B cell (primary cell): Measurements from ENCODE around the gene NASP. TPM values are rescaled to one million over a fixed set of nuclear protein-coding genes. Genes with fewer than 3 reads are reported as not detected.

Source experiments
- ATAC-seq: fragments of 200-7000 bp; cut with Tn5 transposase; one replicate; pipeline ENCODE4 v1.10.0; 2021; ENCODE audit warnings: low read depth, mild to moderate bottlenecking, moderate number of reproducible peaks, moderate library complexity
- CTCF ChIA-PET: fragments of 350-600 bp; sonication (Branson Sonifier 250); formaldehyde crosslinking; loops from one replicate; lab custom pipeline; 2021; ENCODE audit warnings: antibody characterized with exemption, inconsistent platforms; lab: Charles Lee
- POLR2A ChIA-PET: fragments of 350-600 bp; sonication (Branson Sonifier 250); formaldehyde crosslinking; loops from one replicate; lab custom pipeline; 2021; ENCODE audit warnings: antibody characterized with exemption; lab: Charles Lee
- DNase-seq: peaks from one replicate; pipeline ENCODE4 v3.0.0; 2013
- H2AFZ ChIP-seq: 2 replicates; pipeline ENCODE4 v1.6.1; 2012; ENCODE audit warnings: mild to moderate bottlenecking, low read depth, low read length; ENCODE audit not compliant: insufficient read depth, poor library complexity, severe bottlenecking
- H3K27ac ChIP-seq, 2 donors: 1 replicate in 1 of 2; 2 replicates in 1 of 2; pipeline ENCODE4 v1.5.1; 2012 to 2013; ENCODE audit warnings: low read length in 2 of 2, mild to moderate bottlenecking in 2 of 2, moderate library complexity in 1 of 2
- H3K27me3 ChIP-seq, 4 experiments: fragments of 200-600 bp in 1 of 4; sonication (generic) in 1 of 4; replicated peaks in 1 of 4; 1 replicate in 2 of 4; 2 replicates in 2 of 4; pipeline versions ENCODE4 v1.6.1 to v1.7.0; 2013 to 2016; ENCODE audit warnings: low read length in 3 of 4, mild to moderate bottlenecking in 2 of 4, mixed read lengths in 1 of 4, moderate library complexity in 1 of 4; ENCODE audit not compliant: insufficient read depth in 4 of 4, control insufficient read depth in 3 of 4; ENCODE audit errors: control extremely low read depth in 1 of 4
- H3K36me3 ChIP-seq, 2 experiments: replicated peaks in 1 of 2; 1 replicate in 1 of 2; 2 replicates in 1 of 2; pipeline versions ENCODE4 v1.6.1 to v1.7.1; 2013; ENCODE audit warnings: low read length in 1 of 2; ENCODE audit not compliant: insufficient read depth in 2 of 2, control insufficient read depth in 1 of 2; ENCODE audit errors: control extremely low read depth in 1 of 2, extremely low read depth in 1 of 2
- H3K4me1 ChIP-seq, 2 donors: fragments of 200-600 bp in 1 of 2; sonication (generic) in 1 of 2; 1 replicate in 1 of 2; 2 replicates in 1 of 2; pipeline versions ENCODE4 v1.5.1 to v1.6.1; 2013 to 2017; ENCODE audit warnings: low read length in 2 of 2; ENCODE audit not compliant: control insufficient read depth in 2 of 2, insufficient read depth in 2 of 2
- H3K4me2 ChIP-seq: replicated peaks from 2 replicates; pipeline ENCODE3; 2012; ENCODE audit warnings: mild to moderate bottlenecking, low read depth, low read length; ENCODE audit not compliant: poor library complexity, severe bottlenecking
- H3K4me3 ChIP-seq, 5 experiments: fragments of 200-600 bp in 1 of 5; sonication (generic) in 1 of 5; 1 replicate in 3 of 5; 2 replicates in 2 of 5; pipeline versions ENCODE4 v1.5.1 to v1.7.0; 2011 to 2016; ENCODE audit warnings: low read length in 4 of 5, mild to moderate bottlenecking in 4 of 5, low read depth in 2 of 5, control low read depth in 1 of 5, moderate library complexity in 1 of 5; ENCODE audit not compliant: insufficient read depth in 1 of 5; ENCODE audit errors: control extremely low read depth in 1 of 5, extremely low read depth in 1 of 5
- H3K79me2 ChIP-seq: fragments of 200-600 bp; sonication (generic); one replicate; pipeline ENCODE4 v1.6.0; 2016; ENCODE audit warnings: low read length; ENCODE audit not compliant: control insufficient read depth, insufficient read depth
- H3K9ac ChIP-seq: fragments of 200-600 bp; sonication (generic); 2 replicates; pipeline ENCODE4 v1.6.1; 2017; ENCODE audit warnings: mild to moderate bottlenecking, low read length, moderate library complexity
- H3K9me3 ChIP-seq, 3 donors: one replicate each; pipeline versions ENCODE4 v1.6.1 to v1.7.1; 2013; ENCODE audit warnings: low read length in 2 of 3; ENCODE audit not compliant: control insufficient read depth in 2 of 3, insufficient read depth in 1 of 3; ENCODE audit errors: control extremely low read depth in 1 of 3
- H4K20me1 ChIP-seq: 2 replicates; pipeline ENCODE4 v1.6.0; 2012; ENCODE audit warnings: mild to moderate bottlenecking, low read length; ENCODE audit not compliant: insufficient read depth, control insufficient read depth, poor library complexity, severe bottlenecking
- H3K27ac Mint-ChIP-seq: one replicate; pipeline ENCODE4 v1.8.0; 2021; ENCODE audit warnings: mixed read lengths
- H3K27me3 Mint-ChIP-seq: one replicate; pipeline ENCODE4 v1.8.0; 2021; ENCODE audit warnings: mixed read lengths
- H3K4me1 Mint-ChIP-seq: one replicate; pipeline ENCODE4 v1.8.0; 2021; ENCODE audit warnings: mixed read lengths
- H3K4me3 Mint-ChIP-seq: one replicate; pipeline ENCODE4 v1.8.0; 2021; ENCODE audit warnings: mixed read lengths
- H3K9me3 Mint-ChIP-seq: one replicate; pipeline ENCODE4 v1.8.0; 2022; ENCODE audit warnings: mixed read lengths; ENCODE audit not compliant: insufficient read depth
- EZH2 ChIP-seq: IDR thresholded peaks from 2 replicates; pipeline ENCODE4 v1.6.1; 2012; ENCODE audit warnings: borderline replicate concordance, low read depth, mild to moderate bottlenecking, moderate library complexity, low read length; ENCODE audit not compliant: insufficient read depth, poor library complexity, severe bottlenecking
- WGBS: methylation state at CpG from one replicate; pipeline ENCODE4 v1.1.5; 2013; ENCODE audit warnings: missing lambda C conversion rate; ENCODE audit not compliant: insufficient coverage; 5-methylcytosine and 5-hydroxymethylcytosine counted together
- intact Hi-C: fragments of 100-400 bp; cut with micrococcal nuclease; formaldehyde crosslinking; loops from one replicate; pipeline ENCODE4 v1.10.0; 2022
- polyA plus RNA-seq: library from polyadenylated mRNA; depleted of rRNA; stranded (reverse); fragments of >200 nt; gene quantifications from 2 replicates; pipeline ENCODE4 v1.2.3, GENCODE V29; 2012
- total RNA-seq, 2 donors: library from RNA; stranded (reverse); fragments of 120-200 nt in 1 of 2; gene quantifications; 1 replicate in 1 of 2; 2 replicates in 1 of 2; pipeline versions ENCODE4 v1.2.3 to v1.2.4, GENCODE V29; 2013 to 2022
- TF ChIP-seq, protein P1 (sequence below): fragments of 200-600 bp; IDR thresholded peaks from one replicate; pipeline ENCODE4 v1.8.0; 2022; ENCODE audit warnings: antibody characterized with exemption, mild to moderate bottlenecking

NASP gene
- total and polyA plus RNA-seq, 2 donors (not counting 1 experiment from before 2014, with no cell fraction given): 61.0 to 151 TPM

DNA sequence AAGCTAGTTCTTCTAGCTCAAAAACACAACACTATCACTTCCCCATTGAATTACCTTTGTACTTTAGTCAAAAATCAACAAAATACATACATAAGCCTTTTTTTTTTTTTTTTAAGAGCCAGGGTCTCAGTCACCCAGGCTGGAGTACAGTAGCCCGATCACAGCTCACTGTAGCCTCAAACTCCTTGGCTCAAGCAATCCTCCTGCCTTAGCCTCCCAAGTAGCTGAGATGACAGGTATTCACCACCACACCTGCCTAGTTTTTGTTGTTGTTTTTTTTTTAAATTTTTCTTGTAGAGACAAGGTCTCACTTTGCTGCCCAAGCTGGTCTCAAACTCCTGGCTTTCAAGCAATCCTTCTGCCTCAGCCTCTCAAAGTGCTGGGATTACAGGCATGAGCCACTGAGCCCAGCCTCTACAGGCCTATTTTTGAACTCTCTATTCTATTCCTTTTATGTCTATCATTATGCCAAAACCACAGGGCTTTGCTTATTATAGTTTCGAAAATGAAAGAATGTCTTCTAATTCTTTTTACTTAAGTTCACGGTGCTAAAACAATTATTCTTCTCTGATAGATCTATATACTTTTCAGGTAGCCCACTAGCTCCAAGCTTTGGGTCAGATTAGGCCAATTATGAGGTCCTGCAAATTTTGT lies 72.9 kb downstream of the NASP start:
- peaks cover 41% of the 10 kb centered on the region for H3K79me2 ChIP-seq
- no peaks in the 10 kb centered on the region for H3K27me3 ChIP-seq
- H3K27ac ChIP-seq: no peak overlapping the region
- peaks cover 6 to 84% of the 10 kb centered on the region in 2 experiments for H3K36me3 ChIP-seq
- H3K9ac ChIP-seq: no peak overlapping the region
- Mint-ChIP-seq H3K4me3 (no peak overlapping the region), H3K27me3 (no peaks in the 10 kb centered on the region), H3K27ac (no peak overlapping the region), H3K4me1 (no peaks in the 10 kb centered on the region), H3K9me3 (no peaks in the 10 kb centered on the region)
- no peak overlapping the region for H2AFZ ChIP-seq
- CTCF ChIA-PET: interaction anchor here (0.7 kb wide), 1 partner anchor 30 kb away, joined by 4 read pairs; the partner anchor contains the start of gene GPBP1L1
- POLR2A ChIA-PET: no interaction called here
- H3K4me2 ChIP-seq: no peak overlapping the region
- no peaks in the 10 kb centered on the region for H3K9me3 ChIP-seq
- no peak for TF ChIP-seq EZH2
- TF ChIP-seq, protein P1, sequence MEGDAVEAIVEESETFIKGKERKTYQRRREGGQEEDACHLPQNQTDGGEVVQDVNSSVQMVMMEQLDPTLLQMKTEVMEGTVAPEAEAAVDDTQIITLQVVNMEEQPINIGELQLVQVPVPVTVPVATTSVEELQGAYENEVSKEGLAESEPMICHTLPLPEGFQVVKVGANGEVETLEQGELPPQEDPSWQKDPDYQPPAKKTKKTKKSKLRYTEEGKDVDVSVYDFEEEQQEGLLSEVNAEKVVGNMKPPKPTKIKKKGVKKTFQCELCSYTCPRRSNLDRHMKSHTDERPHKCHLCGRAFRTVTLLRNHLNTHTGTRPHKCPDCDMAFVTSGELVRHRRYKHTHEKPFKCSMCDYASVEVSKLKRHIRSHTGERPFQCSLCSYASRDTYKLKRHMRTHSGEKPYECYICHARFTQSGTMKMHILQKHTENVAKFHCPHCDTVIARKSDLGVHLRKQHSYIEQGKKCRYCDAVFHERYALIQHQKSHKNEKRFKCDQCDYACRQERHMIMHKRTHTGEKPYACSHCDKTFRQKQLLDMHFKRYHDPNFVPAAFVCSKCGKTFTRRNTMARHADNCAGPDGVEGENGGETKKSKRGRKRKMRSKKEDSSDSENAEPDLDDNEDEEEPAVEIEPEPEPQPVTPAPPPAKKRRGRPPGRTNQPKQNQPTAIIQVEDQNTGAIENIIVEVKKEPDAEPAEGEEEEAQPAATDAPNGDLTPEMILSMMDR: no peak
- no peaks in the 10 kb centered on the region for H3K4me1 ChIP-seq
- peaks cover 29% of the 10 kb centered on the region for H4K20me1 ChIP-seq
- ATAC-seq (no peak), DNase-seq (no peak)
- WGBS: no CpG with 5 or more reads among the region's 3 CpGs
- intact Hi-C loops: no loop called here
- no peak overlapping the region for H3K4me3 ChIP-seq

DNA sequence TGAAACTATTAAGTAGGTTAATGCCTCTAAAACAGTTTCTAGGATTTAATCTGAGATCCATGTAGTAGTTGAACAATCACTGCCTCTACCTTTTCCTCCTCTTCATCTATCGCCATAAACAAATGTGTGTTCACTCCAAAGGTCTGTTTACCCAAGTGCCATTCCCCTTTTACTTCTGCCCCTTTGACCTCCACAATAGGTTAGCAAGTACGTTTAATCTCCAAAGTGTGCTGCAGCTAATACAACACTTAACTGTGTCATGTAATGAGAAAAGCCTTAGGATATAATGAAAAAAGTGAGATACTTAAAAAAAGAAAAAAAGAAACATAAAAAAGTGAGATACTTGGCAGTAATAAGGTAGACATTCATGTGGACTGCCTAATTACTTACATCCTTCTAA lies 74.3 kb downstream of the NASP start:
- intact Hi-C loops: no loop called here
- Mint-ChIP-seq H3K27me3 (no peaks in the 10 kb centered on the region), H3K4me1 (peaks cover 5% of the 10 kb centered on the region), H3K4me3 (no peak overlapping the region), H3K27ac (no peak overlapping the region), H3K9me3 (no peaks in the 10 kb centered on the region)
- no peak overlapping the region for H2AFZ ChIP-seq
- peaks cover 44% of the 10 kb centered on the region for H4K20me1 ChIP-seq
- H3K4me3 ChIP-seq: no peak overlapping the region
- H3K4me2 ChIP-seq: no peak overlapping the region
- CTCF ChIA-PET: no interaction called here
- H3K4me1 ChIP-seq: no peaks in the 10 kb centered on the region
- H3K9me3 ChIP-seq: no peaks in the 10 kb centered on the region
- TF ChIP-seq, protein P1: no peak
- no peak for TF ChIP-seq EZH2
- DNase-seq (no peak), ATAC-seq (no peak)
- peaks cover 53% of the 10 kb centered on the region for H3K79me2 ChIP-seq
- H3K27me3 ChIP-seq: no peaks in the 10 kb centered on the region
- H3K36me3 ChIP-seq: peaks cover 6 to 70% of the 10 kb centered on the region in 2 experiments
- 100% methylated on average over 1 of the region's 2 CpGs for WGBS
- no peak overlapping the region for H3K27ac ChIP-seq
- H3K9ac ChIP-seq: no peak overlapping the region
- POLR2A ChIA-PET: no interaction called here
